Measurements from ENCODE around the gene OSTN.

GRCh38 chr3:191303596-191303995 is 104.6 kb downstream of the OSTN start:
- TF ChIP-seq CTCF (conservative IDR thresholded peaks at IDR 0.05; ENCODE audit: low read length) (no peak), EZH2phosphoT487 (IDR thresholded peaks at IDR 0.05; ENCODE audit: borderline replicate concordance) (no peak)

All from Loucy (cell line).